Measurements from ENCODE around the gene PWP2. TPM values are rescaled to one million over a fixed set of nuclear protein-coding genes. Genes with fewer than 3 reads are reported as not detected.
"Not testable (repeated sequence)": the region's sequence is repeated elsewhere in the genome, so short reads cannot be mapped to it uniquely, and the experiment has no call there.

The PWP2 gene
- polyA plus RNA-seq, 4 donors: 4.1 to 10.1 (median 5.9) TPM

DNA sequence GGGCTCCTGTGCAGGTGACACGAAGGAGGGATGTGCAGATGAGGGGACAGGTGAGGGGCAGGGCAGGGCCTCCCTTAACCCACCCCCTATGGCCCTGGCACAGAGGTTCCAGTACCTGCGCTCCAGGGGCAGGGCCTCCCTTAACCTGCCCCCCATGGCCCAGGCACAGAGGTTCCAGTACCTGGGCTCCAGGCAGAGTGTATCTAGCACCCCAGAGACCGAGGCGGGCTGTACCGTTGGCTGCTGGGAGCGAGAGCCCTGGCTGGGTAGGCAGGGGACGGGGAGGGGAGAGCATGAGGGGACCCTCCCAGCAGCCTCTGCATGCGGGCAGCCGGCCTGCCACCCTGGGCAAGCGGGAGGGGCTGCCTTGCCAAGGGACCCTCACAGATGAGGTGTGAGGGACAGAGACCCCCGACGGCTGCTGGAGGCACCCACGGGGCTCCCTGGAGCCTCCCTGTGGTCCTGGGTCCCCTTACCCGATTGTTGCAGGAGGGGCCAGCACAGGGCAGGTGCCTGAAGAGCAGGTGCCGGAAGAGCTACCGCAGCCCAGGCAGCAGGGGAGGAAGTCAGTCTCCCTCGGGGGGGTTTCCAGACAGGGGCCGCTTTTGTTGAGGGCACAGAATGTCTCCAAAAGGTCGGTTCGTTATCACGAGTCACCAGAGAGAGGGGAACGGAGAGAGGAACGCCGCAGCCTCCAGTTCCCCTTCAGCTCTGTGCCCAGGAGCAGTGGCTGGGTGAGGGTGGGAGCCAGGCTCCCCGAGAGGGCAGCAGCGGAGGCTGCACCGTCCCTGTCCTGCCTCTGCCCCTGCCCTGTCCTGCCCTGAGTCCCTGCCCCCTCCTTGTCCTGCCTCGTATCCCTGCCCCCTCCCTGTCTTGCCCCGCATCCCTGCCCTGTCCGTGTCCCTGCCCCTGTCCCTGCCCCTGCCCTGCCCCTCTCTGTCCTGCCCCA, 52.4 kb downstream of the PWP2 start:
- DNase-seq (ENCODE audit: low read depth in 4 of 4, low spot score in 2 of 4): not testable (repeated sequence)

DNA sequence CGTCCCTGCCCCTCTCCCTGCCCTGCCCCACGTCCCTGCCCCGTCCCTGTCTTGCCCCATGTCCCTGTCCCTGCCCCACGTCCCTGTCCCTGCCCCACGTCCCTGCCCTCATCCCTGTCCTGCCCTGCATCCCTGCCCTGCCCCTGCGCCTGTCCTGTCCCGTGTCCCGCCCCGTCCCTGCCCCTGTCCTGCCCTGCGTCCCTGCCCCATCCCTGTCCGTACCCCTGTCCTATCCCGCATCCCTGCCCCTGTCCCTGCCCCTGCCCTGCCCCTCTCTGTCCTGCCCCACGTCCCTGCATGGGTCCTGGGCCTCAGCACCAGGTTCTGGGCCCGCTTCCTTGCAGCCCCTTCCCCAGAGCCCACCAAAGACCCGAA, 53.1 kb downstream of the PWP2 start:
- DNase-seq (ENCODE audit: low read depth in 4 of 4, low spot score in 2 of 4): not testable (repeated sequence)

DNA sequence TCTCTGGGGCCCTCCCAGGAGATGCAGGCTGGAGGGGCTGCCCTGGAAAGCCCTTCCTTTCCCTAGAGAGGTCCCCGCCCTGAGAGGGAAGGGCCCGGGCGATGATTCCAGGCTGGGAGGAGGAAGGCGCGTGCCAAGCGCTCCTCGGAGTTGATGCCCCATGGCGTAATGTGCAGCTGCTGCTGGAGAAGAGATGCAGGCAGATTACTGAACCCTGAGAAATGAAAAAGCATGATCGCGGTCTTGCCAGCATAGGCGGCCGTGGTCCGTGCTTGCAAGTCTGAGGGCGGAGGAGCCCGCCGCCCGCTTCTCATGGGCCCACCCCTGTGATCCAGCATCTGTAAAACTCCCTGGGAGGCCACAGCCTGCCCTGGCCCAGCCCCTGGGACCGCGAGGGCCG, 53.6 kb downstream of the PWP2 start:
- not testable (repeated sequence) for DNase-seq (ENCODE audit: low read depth in 4 of 4, low spot score in 2 of 4)

DNA sequence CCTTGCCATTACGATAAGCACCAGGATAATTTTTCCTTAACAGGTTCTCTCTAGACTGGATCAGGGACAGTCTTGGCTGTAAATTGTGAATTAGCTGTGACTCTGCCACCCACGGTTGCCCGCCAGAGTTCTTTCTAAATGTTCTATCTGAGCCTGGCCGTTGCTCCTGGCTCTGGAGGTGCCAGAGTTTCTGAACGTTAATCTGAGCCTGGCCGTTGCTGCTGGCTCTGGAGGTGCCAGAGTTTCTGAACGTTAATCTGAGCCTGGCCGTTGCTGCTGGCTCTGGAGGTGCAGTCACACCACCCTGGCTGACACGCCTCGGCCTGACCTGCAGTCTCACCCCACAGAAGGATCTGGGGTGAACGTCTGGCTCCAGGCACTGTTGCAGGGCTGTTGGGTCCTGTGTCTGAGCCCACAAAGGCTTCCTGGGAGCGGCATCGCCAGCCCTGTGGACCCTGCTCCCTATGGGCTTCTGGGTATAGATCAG, 56.0 kb downstream of the PWP2 start:
- not testable (repeated sequence) for DNase-seq (ENCODE audit: low read depth in 4 of 4, low spot score in 2 of 4)

DNA sequence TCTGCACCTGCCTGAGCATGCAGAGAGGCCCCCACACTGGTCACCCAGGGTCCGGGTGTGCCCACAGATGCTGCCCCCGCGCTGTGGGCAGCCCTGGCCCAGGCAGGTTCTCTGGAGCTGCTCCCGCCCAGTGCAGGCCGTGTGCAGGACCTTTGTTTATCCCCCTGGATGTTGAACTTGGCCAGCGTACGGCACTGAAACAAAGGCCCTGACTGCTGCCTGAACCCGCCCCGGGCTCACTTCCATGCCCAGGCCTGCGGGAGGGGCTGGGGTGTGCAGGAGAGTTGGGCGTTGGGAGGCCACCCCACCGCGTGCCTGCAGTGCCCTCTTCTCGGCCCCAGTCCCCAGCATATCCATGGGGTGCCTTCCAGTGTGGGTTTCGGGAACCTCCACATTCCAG, 58.7 kb downstream of the PWP2 start:
- not testable (repeated sequence) for DNase-seq (ENCODE audit: low read depth in 4 of 4, low spot score in 2 of 4)

DNA sequence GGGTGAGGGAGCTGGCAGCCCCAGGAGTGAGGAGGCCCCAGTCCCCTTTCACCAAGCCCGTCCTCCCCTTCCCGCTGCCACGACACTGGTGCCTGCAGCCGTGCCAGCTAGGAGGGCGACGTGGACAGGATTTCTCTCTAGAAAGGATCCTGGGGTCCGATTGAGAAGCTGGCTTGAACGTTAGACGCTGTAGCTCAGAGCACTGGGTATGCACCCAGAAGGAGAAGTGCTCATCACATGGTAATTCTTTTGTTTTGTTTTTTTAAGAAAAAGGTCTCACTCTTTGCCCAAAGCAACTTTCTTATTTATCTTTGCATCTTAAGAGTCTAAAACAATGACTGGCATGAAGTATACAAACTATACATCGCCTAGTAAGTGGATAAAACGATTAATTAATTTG, 60.3 kb downstream of the PWP2 start:
- not testable (repeated sequence) for DNase-seq (ENCODE audit: low read depth in 4 of 4, low spot score in 2 of 4)

DNA sequence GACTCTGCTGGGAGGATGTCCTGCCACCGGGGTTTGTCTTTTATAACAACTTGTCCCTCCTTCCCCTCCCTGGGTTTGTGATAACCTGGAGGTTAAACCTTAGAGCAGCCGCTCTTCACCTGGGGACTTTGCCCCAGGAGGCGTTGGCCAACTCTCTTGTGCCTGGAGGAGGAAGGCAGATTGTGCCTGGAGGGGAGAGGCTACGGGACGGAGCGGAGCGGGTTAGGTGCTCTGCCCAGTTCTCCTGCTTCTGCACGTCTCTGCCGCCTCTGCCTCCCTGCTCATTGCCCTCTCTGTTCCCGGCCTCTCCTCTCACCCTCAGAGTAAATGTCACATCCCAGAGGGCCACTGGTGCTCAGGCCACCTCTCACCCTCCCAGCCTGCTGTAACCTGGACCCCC, 63.1 kb downstream of the PWP2 start:
- DNase-seq (ENCODE audit: low read depth in 4 of 4, low spot score in 2 of 4): not testable (repeated sequence)

DNA sequence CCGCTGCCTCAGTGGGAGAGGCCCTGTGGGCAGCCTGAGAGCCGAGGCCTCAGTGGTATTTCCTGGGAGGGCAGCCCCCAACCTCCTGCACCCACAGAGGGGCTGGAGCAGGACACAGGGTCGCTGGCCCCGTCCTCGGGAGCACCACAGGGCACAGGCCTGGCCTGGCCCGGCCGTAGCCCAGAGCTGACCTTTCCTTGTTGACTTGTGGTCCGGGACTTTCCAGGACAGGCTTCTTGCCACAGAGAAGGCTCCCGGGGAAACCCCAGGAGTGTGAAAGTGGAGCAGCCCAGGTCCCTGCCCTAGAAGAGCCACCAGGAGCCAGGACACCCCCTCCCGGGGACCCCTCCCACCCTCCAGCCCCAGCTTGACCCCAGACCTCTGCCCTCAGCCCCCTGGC, 63.7 kb downstream of the PWP2 start:
- not testable (repeated sequence) for DNase-seq (ENCODE audit: low read depth in 4 of 4, low spot score in 2 of 4)

DNA sequence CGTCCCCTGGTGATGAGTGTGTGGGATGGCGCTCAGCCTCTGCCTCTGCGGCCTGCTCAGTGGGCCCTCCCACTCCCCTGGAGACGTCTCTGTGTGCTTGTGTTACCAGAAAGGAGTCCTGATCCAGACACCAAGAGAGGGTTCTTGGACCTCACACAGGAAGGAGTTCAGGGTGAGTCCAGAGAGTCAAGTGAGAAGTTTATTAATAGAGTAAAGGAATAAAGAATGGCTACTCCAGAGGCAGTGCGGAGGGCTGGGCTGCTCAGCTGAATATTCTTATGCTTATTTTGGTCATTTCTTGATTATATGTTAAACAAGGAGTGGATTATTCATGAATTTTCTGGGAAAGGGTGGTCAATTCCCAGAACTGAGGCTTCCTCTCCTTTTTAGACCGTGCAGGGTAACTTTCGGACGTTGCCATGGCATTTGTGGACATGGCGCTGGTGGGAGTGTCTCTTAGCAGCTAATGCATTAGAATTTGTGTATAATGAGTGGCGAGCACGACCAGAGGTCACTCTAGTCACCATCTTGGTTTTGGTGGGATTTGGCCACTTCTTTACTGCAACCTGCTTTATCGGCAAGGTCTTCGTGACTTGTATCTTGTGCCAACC, 64.9 kb downstream of the PWP2 start:
- not testable (repeated sequence) for DNase-seq (ENCODE audit: low read depth in 4 of 4, low spot score in 2 of 4)

DNA sequence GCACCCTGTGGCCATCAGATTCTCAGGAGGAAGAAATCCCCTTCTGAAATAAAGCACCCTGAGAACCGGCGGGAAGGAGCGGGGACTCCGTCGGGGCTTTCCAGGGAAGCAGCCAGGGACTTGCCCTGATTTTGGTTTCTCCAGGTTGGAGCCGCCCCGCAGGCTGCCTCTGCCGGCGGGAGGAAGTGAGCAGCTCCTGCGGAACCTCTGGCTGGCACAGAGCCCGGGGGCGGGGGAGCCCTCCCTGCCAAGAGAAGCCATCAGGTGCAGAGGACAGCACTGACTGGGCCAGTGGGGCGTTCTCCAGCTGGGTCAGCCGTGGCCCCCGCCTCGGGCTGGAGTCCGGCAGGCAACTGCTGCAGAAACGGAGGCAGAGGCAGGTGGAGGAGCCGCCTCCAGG, 65.5 kb downstream of the PWP2 start:
- DNase-seq (ENCODE audit: low read depth in 4 of 4, low spot score in 2 of 4): not testable (repeated sequence)

DNA sequence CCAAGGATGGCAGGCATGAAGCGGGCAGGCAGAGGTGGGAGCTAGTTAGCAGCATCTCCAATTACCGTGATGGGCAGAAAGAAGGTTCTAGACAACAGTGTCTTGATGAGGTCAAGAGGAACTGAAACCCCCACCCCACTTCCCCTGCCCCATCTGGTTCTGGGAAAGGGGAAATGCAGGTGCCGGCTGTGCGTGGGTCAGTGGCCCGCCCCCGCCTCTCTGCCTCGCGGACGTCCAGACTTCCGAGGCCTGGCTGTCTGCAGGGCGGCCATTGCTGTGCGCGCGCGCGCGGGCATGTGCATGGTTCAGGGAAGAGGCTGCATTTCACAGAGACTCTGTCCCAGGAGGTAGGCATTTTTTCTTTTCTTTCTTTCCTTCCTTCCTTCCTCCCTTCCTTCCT, 68.0 kb downstream of the PWP2 start:
- DNase-seq (ENCODE audit: low read depth in 4 of 4, low spot score in 2 of 4): not testable (repeated sequence)

DNA sequence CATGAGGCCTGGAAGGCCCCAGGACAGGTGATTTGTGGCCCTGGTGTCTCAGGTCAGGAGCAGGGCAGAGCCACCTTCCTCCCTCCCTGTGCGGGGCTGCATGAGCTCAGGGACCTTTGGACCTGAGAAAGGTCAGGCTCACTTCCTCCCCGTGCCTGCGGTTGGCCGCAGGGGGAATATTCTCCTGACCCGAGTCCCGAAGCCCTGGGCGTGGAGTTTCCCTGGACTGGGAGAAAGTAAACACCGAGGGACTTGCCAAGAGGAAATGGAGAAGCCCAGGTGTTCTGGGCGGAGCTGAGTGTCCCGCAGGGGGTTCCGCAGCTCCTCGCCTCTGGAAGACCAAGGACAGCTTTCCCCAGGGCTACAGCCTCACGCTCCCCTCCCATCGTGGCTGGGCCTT, 68.9 kb downstream of the PWP2 start:
- DNase-seq (ENCODE audit: low read depth in 4 of 4, low spot score in 2 of 4): not testable (repeated sequence)

Other genes starting within 250 kb of the PWP2 start
- 10 to 100 TPM; 52.1 to 73.5 (median 61.4) TPM for gene AGPAT3, start 242.2 kb upstream of the PWP2 start, polyA plus RNA-seq (ENCODE audit: insufficient read length in 4 of 4)
- 10 to 100 TPM; 29.7 to 48.8 (median 39.9) TPM for gene TRAPPC10, start 95.1 kb upstream of the PWP2 start, polyA plus RNA-seq (ENCODE audit: insufficient read length in 4 of 4)
- gene GATD3, start 26.3 kb downstream of the PWP2 start, polyA plus RNA-seq (ENCODE audit: insufficient read length in 4 of 4): 10 to 100 TPM; 32.8 to 50.7 (median 36.3) TPM
- 10 to 100 TPM in 2 of 4 donors, 1 to 10 TPM in 2; 6.7 to 15.4 (median 9.8) TPM for gene ICOSLG, start 133.5 kb downstream of the PWP2 start, polyA plus RNA-seq (ENCODE audit: insufficient read length in 4 of 4)
- gene DNMT3L, start 154.5 kb downstream of the PWP2 start, polyA plus RNA-seq (ENCODE audit: insufficient read length in 4 of 4): not detected
- 1 to 10 TPM in 1 of 4 donors, under 1 TPM in 3; 0.19 to 1.2 (median 0.43) TPM for gene AIRE, start 178.5 kb downstream of the PWP2 start, polyA plus RNA-seq (ENCODE audit: insufficient read length in 4 of 4)
- 100 to 1,000 TPM; 104 to 178 (median 157) TPM for gene PFKL, start 192.7 kb downstream of the PWP2 start, polyA plus RNA-seq (ENCODE audit: insufficient read length in 4 of 4)
- 10 to 100 TPM; 16.2 to 37.2 (median 32.5) TPM for gene CFAP410, start 232.0 kb downstream of the PWP2 start, polyA plus RNA-seq (ENCODE audit: insufficient read length in 4 of 4)
- 1 to 10 TPM in 3 of 4 donors, under 1 TPM in 1; 0.92 to 1.2 (median 1.1) TPM for gene TRPM2, start 246.2 kb downstream of the PWP2 start, polyA plus RNA-seq (ENCODE audit: insufficient read length in 4 of 4)